Measurements from ENCODE around the gene PMPCA. TPM values are rescaled to one million over a fixed set of nuclear protein-coding genes. Genes with fewer than 3 reads are reported as not detected.

PMPCA gene
- total RNA-seq, 4 donors from 2014 or later = 22.8 to 43.9 (median 35.0) TPM

- Histone ChIP-seq H3K9me3 (no peaks in the 10 kb centered on the region), H3K36me3 (peaks cover 51 to 69% (median 68%) of the 10 kb centered on the region in 4 donors), H3K4me1 (peaks cover 22 to 31% (median 27%) of the 10 kb centered on the region in 4 donors), H3K27ac (replicated peaks in 1 of 4) (no peak overlapping the region), H3K27me3 (no peaks in the 10 kb centered on the region), H3K4me3 (no peak overlapping the region)
- intact Hi-C loops (cut with DNase I) = no loop called here
- 91% methylated on average over 5 of the region's 5 CpGs for WGBS
- TF ChIP-seq, protein P1, sequence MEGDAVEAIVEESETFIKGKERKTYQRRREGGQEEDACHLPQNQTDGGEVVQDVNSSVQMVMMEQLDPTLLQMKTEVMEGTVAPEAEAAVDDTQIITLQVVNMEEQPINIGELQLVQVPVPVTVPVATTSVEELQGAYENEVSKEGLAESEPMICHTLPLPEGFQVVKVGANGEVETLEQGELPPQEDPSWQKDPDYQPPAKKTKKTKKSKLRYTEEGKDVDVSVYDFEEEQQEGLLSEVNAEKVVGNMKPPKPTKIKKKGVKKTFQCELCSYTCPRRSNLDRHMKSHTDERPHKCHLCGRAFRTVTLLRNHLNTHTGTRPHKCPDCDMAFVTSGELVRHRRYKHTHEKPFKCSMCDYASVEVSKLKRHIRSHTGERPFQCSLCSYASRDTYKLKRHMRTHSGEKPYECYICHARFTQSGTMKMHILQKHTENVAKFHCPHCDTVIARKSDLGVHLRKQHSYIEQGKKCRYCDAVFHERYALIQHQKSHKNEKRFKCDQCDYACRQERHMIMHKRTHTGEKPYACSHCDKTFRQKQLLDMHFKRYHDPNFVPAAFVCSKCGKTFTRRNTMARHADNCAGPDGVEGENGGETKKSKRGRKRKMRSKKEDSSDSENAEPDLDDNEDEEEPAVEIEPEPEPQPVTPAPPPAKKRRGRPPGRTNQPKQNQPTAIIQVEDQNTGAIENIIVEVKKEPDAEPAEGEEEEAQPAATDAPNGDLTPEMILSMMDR (IDR thresholded peaks at IDR 0.05) = no peak
- TF ChIP-seq POLR2AphosphoS5 (IDR thresholded peaks at IDR 0.05) (no peak), POLR2A (IDR thresholded peaks at IDR 0.05; ENCODE audit: low read depth) (no peak), EP300 (IDR thresholded peaks at IDR 0.05) (no peak)
- DNase-seq (ENCODE audit: extremely low spot score) = no peak
Measured at GRCh38 chr9:136442265-136442664, 31.8 kb downstream of the PMPCA start.

GRCh38 chr9:136443087-136443486 lies 32.6 kb downstream of the PMPCA start:
- whole genome bisulfite sequencing = 95% methylated on average over 15 of the region's 15 CpGs
- peaks cover 59 to 77% (median 76%) of the 10 kb centered on the region in 4 donors for H3K36me3 ChIP-seq
- DNase-seq (ENCODE audit: extremely low spot score) = no peak

GRCh38 chr9:136443687-136444086 lies 33.2 kb downstream of the PMPCA start:
- Histone ChIP-seq H3K27ac (replicated peaks in 1 of 4) (no peak overlapping the region), H3K4me3 (no peak overlapping the region), H3K27me3 (no peaks in the 10 kb centered on the region), H3K36me3 (peaks cover 65 to 83% (median 82%) of the 10 kb centered on the region in 4 donors), H3K4me1 (peaks cover 8 to 17% (median 13%) of the 10 kb centered on the region in 4 donors), H3K9me3 (no peaks in the 10 kb centered on the region)
- 89% methylated on average over 7 of the region's 7 CpGs for WGBS
- intact Hi-C loops (cut with DNase I) = no loop called here
- DNase-seq (ENCODE audit: extremely low spot score) = no peak
- no peak for TF ChIP-seq EP300 (IDR thresholded peaks at IDR 0.05)
- TF ChIP-seq, protein P1 (IDR thresholded peaks at IDR 0.05) = no peak
- no peak for TF ChIP-seq POLR2A (IDR thresholded peaks at IDR 0.05; ENCODE audit: low read depth)
- no peak for TF ChIP-seq POLR2AphosphoS5 (IDR thresholded peaks at IDR 0.05)

More at GRCh38 chr9:136443087-136443486, 32.6 kb downstream of the PMPCA start:
- Histone ChIP-seq H3K4me1 (peaks cover 14 to 23% (median 19%) of the 10 kb centered on the region in 4 donors), H3K27ac (replicated peaks in 1 of 4) (no peak overlapping the region), H3K27me3 (no peaks in the 10 kb centered on the region), H3K9me3 (no peaks in the 10 kb centered on the region), H3K4me3 (no peak overlapping the region)
- intact Hi-C loops (cut with DNase I) = no loop called here
- TF ChIP-seq POLR2AphosphoS5 (IDR thresholded peaks at IDR 0.05) (no peak), POLR2A (IDR thresholded peaks at IDR 0.05; ENCODE audit: low read depth) (no peak), EP300 (IDR thresholded peaks at IDR 0.05) (no peak)
- TF ChIP-seq, protein P1 (IDR thresholded peaks at IDR 0.05) = no peak

DNA sequence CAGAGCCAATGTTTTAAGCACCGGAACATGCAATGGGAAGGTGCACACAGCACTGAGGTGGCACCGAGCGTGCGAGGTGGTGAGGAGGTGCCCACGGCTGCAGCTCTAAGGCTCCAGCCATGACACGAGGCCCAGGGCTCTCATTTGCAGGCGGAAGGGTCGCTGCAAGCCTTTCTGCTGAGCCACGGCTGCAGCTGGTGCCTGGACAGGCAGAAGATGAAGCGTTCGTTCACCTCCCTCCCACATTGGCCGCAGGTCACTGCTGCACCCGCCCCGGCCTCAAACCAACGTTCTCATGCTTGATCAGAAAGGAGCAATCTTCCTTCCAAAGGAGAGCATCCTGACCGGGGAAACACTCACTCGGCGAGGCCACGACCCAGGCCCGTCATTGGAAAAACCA lies 33.6 kb downstream of the PMPCA start:
- WGBS = 89% methylated on average over 15 of the region's 20 CpGs
- H3K27me3 ChIP-seq = no peaks in the 10 kb centered on the region
- intact Hi-C loops (cut with DNase I) = no loop called here
- H3K27ac ChIP-seq (replicated peaks in 1 of 4) = no peak overlapping the region
- DNase-seq (ENCODE audit: extremely low spot score) = no peak
- no peaks in the 10 kb centered on the region for H3K9me3 ChIP-seq
- H3K4me1 ChIP-seq = peaks cover 7 to 13% (median 10%) of the 10 kb centered on the region in 4 donors
- H3K36me3 ChIP-seq = peaks cover 69 to 87% (median 86%) of the 10 kb centered on the region in 4 donors
- TF ChIP-seq EP300 (IDR thresholded peaks at IDR 0.05) = no peak
- no peak for TF ChIP-seq POLR2AphosphoS5 (IDR thresholded peaks at IDR 0.05)
- no peak for TF ChIP-seq POLR2A (IDR thresholded peaks at IDR 0.05; ENCODE audit: low read depth)
- TF ChIP-seq, protein P1 (IDR thresholded peaks at IDR 0.05) = no peak
- no peak overlapping the region for H3K4me3 ChIP-seq

GRCh38 chr9:136445799-136446198 lies 35.3 kb downstream of the PMPCA start:
- no peak overlapping the region for H3K27ac ChIP-seq (replicated peaks in 1 of 4)
- intact Hi-C loops (cut with DNase I) = no loop called here
- no peak for TF ChIP-seq POLR2AphosphoS5 (IDR thresholded peaks at IDR 0.05)
- TF ChIP-seq, protein P1 (IDR thresholded peaks at IDR 0.05) = no peak
- TF ChIP-seq POLR2A (IDR thresholded peaks at IDR 0.05; ENCODE audit: low read depth) = no peak
- TF ChIP-seq EP300 (IDR thresholded peaks at IDR 0.05) = no peak
- H3K4me1 ChIP-seq = peaks cover 0 to 1% (median 0%) of the 10 kb centered on the region in 4 donors
- H3K4me3 ChIP-seq = no peak overlapping the region
- H3K36me3 ChIP-seq = peaks cover 84 to 100% (median 100%) of the 10 kb centered on the region in 4 donors
- no peak for DNase-seq (ENCODE audit: extremely low spot score)
- no peaks in the 10 kb centered on the region for H3K9me3 ChIP-seq
- no peaks in the 10 kb centered on the region for H3K27me3 ChIP-seq
- WGBS = 92% methylated on average over 7 of the region's 7 CpGs

Data from esophagus muscularis mucosa (tissue), 4 donors.